GM19099 (cell line): ENCODE results near the gene SLC43A3.

Source experiments
- POLR2A ChIP-seq: IDR thresholded peaks from 3 replicates; pipeline ENCODE4 v1.6.1; 2011; ENCODE audit warnings: low read depth; ENCODE audit not compliant: insufficient read length; ENCODE audit errors: extremely low read depth

Gene SLC43A3

DNA sequence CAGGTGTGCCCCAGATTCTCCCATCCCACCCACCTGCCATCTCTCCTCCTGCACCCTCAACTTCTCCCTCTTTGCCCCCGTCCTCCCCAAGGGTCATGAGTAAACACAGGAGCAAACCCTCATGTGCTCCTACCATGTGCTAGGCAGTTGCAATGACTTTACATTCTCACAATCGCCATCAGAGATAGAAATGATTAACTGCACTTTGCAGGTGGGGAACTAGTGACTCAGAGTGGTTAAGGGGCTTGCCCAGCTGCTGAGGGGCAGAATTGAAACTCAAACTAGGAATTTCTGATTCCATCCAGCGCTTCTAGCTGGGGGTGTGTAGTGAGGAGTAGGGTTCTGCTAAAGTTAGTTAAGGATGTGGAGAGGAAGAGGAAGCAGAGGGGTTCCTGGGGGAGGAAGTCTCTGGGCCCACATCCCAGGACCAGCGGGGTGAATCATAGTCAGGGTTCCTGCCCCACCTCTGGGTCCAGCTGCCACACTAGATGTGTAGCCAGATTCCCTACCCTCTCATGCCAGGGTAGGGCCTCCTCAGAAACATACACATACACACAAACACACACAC lies 20.5 kb downstream of the SLC43A3 start:
- no peak for TF ChIP-seq POLR2A

- no peak for TF ChIP-seq POLR2A
Measured at GRCh38 chr11:57405271-57405860, 21.6 kb downstream of the SLC43A3 start.

DNA sequence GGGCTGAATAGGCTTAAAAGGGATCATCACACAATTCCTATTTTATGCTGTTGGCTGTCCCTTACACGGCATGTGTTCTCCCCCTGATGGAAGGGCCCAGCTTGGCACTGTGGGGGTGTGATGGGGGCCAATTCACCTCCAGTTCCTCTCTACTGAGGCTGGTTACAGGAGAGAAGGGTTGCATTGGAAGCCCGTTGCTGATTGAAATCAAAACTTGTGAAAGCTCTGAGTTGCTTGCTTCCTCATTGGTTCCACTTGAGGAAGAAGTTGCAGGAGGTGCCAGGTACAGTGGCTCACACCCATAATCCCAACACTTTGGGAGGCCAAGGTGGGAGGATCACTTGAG lies 23.1 kb downstream of the SLC43A3 start:
- no peak for TF ChIP-seq POLR2A

GRCh38 chr11:57402188-57403002 lies 24.5 kb downstream of the SLC43A3 start:
- TF ChIP-seq POLR2A = no peak

DNA sequence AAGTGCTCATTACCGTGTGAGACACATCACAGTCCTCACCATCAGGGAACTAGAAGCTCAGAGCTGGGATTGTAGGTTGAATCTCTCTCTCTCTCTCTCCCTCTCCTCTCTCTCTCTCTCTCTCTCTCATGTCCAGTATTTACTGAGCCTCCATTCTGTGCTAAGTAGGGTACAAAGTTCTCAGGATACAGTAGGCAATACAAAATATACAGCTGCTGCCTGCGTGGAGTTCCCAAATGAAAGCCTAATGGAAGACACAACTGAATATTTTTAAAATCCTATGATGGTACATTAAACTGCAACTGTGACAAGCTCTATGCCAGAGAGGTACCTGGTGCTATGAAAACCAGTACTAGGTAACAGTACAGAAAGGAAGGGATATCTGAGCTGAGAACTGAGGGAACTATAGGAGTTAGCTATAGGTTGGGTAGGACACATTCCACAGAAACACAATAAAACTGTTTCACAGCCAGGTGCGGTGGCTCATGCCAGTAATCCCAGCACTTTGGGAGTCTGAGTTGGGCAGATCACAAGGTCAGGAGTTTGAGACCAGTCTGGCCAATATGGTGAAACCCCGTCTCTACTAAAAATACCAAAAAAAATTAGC lies 26.8 kb downstream of the SLC43A3 start:
- no peak for TF ChIP-seq POLR2A

DNA sequence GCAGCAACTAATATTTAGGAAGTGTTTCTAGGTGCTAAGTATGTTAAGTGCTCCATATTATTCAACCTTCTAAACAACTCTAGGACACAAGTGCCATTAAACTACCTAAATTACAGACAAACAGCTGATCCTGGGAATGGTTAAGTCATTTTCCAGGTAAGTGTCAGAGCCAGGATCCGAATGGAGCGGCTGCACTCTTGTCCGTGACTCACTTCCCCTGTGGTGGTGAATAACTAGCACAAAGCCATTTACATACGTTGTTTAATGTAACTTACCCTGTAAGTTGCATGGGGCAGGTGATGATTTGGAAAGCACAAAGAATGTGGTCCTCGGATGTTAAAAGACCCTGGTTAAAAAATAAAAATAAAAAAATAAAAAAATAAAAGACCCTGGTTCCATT lies 27.7 kb downstream of the SLC43A3 start:
- no peak for TF ChIP-seq POLR2A

- no peak for TF ChIP-seq POLR2A
Measured at GRCh38 chr11:57397394-57397990, 29.4 kb downstream of the SLC43A3 start.

- no peak for TF ChIP-seq POLR2A
Measured at GRCh38 chr11:57396744-57397143, 30.2 kb downstream of the SLC43A3 start.

- no peak for TF ChIP-seq POLR2A
Measured at GRCh38 chr11:57395905-57396623, 30.9 kb downstream of the SLC43A3 start.

DNA sequence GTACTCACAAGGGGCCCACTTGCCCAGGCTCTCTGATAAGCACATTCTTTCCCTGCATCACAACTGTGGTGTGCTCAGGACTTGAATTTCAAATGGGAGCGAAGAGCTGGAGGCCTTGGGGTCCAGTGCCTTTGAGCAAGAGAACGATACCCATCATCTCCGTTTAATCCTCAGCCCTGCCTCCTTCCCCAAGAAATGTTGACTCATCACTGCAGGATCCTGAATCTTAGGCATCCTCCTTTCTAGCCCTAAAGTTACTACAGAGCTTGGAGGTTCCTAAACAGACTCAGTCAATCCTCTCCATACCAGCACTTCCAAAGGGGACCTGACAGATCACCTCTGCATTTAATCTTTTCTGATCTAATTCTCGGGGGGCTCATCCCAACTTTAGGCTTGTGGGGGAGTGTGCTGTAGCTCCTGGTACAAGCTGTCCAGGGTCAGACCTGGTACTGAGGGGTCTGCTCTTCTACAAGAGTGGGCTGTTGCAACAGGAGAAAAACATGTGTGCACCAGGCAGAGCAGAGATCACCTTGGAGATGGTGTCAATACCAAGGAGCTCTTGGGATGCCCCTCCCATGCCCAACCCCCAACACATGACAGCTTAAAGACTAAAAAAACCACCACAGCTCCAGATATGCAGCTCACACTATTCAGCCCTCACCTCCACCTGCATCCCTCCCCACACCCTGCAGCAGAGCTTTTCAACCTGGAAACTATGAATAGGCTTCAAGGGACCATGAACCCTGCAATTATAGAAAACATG lies 32.5 kb downstream of the SLC43A3 start:
- no peak for TF ChIP-seq POLR2A

DNA sequence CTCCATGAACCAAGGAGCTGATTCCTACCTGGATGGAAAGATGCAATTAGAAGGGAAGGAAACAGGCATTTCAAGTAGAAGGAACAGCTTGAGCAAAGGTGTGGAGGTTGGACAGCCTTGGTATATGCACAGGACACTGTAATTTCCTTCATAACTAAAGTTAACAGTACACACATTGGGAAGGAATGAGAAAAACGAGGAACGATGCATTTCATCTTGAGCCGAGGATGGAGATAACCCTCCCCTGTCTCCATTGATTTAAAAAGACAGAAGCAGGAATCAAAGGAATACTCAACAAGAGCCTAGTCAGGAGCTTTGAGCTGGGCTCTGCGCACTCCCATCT lies 34.2 kb downstream of the SLC43A3 start:
- no peak for TF ChIP-seq POLR2A

DNA sequence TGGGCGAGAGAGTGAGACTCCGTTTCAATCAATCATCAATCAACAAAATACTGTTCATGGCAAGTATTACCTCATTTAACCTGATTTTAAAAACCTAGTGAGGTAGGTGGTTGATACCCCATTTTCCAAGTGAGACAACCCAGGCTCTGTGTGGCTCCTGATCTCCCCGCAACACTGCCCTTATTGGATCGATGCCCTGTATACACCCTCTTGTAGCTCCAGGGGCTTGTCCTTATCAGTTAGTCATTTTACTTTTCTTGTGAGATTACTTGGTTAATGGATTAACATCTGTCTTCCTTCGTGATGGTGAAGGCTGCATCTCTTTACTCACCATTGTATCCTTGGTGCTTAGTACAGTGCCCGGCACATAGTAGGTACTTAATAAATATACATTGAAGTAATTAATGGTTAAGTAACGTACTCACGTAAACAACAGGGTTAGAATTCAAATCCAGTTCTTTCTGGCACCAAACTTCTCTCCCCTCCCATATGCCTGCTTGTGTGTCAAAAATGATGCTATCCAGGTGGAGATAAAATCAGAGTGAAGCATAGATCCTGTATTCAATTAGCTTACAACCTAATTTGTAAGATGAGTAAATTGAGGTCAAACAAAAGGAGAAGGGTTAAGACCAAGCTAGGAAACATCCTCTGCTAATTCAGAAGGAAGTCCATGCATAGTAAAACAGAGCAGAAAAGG lies 34.7 kb downstream of the SLC43A3 start:
- no peak for TF ChIP-seq POLR2A

GRCh38 chr11:57391539-57391938 lies 35.4 kb downstream of the SLC43A3 start:
- TF ChIP-seq POLR2A = no peak

DNA sequence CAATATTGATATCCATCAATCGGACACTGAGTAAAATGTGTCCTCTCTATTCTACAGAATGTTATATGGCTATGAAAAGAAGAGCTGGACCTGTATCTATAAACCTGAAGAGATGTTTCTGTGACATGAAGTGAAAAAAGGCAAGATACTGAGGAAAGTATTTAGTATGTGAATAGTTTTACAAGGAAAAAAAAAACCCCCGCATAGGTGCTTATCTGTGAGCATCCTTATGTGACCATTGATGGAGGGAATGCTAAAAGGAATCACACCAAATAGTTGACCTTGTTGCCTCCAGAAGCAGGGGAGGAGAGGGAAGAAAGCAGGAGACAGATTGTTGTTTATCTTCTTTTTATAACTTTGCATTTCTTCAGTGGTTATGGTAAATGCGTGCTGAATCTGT lies 35.8 kb downstream of the SLC43A3 start:
- TF ChIP-seq POLR2A = no peak
